ENCODE data around the gene MIP. TPM values are rescaled to one million over a fixed set of nuclear protein-coding genes. Genes with fewer than 3 reads are reported as not detected.
"Not testable (repeated sequence)": the region's sequence is repeated elsewhere in the genome, so short reads cannot be mapped to it uniquely, and the experiment has no call there.

The MIP gene
- total RNA-seq, 1 donor from 2014 or later: not detected

GRCh38 chr12:56411781-56412639 is 42.4 kb downstream of the MIP start:
- intact Hi-C loops (cut with DNase I): no loop called here
- TF ChIP-seq, protein P1, sequence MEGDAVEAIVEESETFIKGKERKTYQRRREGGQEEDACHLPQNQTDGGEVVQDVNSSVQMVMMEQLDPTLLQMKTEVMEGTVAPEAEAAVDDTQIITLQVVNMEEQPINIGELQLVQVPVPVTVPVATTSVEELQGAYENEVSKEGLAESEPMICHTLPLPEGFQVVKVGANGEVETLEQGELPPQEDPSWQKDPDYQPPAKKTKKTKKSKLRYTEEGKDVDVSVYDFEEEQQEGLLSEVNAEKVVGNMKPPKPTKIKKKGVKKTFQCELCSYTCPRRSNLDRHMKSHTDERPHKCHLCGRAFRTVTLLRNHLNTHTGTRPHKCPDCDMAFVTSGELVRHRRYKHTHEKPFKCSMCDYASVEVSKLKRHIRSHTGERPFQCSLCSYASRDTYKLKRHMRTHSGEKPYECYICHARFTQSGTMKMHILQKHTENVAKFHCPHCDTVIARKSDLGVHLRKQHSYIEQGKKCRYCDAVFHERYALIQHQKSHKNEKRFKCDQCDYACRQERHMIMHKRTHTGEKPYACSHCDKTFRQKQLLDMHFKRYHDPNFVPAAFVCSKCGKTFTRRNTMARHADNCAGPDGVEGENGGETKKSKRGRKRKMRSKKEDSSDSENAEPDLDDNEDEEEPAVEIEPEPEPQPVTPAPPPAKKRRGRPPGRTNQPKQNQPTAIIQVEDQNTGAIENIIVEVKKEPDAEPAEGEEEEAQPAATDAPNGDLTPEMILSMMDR (IDR thresholded peaks at IDR 0.05): no peak

DNA sequence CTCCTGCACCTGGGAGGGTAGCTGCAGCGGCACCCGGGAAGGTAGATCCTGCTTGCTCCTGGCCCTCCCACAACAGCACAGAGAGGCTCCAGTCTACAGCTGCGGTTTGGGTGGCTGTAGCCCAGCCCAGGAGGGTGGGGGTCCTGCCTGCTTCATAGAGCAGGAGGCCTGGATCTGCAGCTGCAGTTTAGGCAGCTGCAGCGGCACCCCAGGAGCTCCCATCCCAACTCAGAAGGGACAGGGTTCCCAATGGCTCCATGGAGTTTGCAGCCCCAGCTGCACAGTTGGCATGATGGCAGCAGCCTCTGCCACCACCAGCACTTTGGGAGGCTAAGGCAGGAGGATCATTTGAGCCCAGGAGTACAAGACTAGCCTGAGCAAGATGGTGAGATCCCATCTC is 43.7 kb downstream of the MIP start:
- intact Hi-C loops (cut with DNase I): no loop called here
- TF ChIP-seq, protein P1 (IDR thresholded peaks at IDR 0.05): no peak
- H3K27ac ChIP-seq: no peak overlapping the region

More at GRCh38 chr12:56411781-56412639, 42.4 kb downstream of the MIP start:
- Histone ChIP-seq H3K27me3 (no peaks in the 10 kb centered on the region), H3K4me1 (no peaks in the 10 kb centered on the region), H3K4me3 (no peak overlapping the region), H3K9me3 (no peaks in the 10 kb centered on the region), H3K36me3 (no peaks in the 10 kb centered on the region), H3K27ac (no peak overlapping the region)
- no peak for DNase-seq (ENCODE audit: low spot score in 2 of 2)

GRCh38 chr12:56408799-56409417 is 45.5 kb downstream of the MIP start:
- intact Hi-C loops (cut with DNase I): no loop called here
- H3K4me3 ChIP-seq: no peak overlapping the region
- TF ChIP-seq, protein P1 (IDR thresholded peaks at IDR 0.05): no peak

More for the DNA sequence above, 43.7 kb downstream of the MIP start:
- Histone ChIP-seq H3K36me3 (no peaks in the 10 kb centered on the region), H3K27me3 (no peaks in the 10 kb centered on the region), H3K9me3 (no peaks in the 10 kb centered on the region), H3K4me1 (no peaks in the 10 kb centered on the region), H3K4me3 (no peak overlapping the region)
- no peak for DNase-seq (ENCODE audit: low spot score in 2 of 2)

DNA sequence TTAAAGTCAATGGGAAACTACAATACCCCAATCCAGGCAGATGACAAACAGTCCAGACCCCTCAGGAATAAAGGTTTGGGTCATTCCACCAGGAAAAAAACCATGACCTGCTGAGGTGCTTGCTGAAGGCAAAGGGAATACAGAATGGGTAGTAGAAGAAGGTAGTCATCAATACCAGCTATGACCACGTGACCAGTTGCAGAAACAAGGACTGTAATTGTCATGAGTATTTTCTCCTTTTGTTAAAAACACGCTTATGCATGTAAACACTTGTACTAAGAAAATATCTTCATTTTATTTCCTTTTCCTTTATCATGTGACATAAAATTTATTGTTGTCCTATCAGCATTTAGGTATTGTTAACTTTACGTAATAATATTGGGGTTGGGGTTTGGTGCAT is 50.2 kb downstream of the MIP start:
- H3K27ac ChIP-seq; H3K9me3 ChIP-seq; DNase-seq (ENCODE audit: low spot score in 2 of 2); H3K27me3 ChIP-seq; H3K36me3 ChIP-seq; H3K4me1 ChIP-seq; intact Hi-C loops (cut with DNase I); H3K4me3 ChIP-seq: not testable (repeated sequence)

More at GRCh38 chr12:56408799-56409417, 45.5 kb downstream of the MIP start:
- DNase-seq (ENCODE audit: low spot score in 2 of 2): no peak
- no peaks in the 10 kb centered on the region for H3K4me1 ChIP-seq
- no peaks in the 10 kb centered on the region for H3K9me3 ChIP-seq
- H3K36me3 ChIP-seq: no peaks in the 10 kb centered on the region
- no peak overlapping the region for H3K27ac ChIP-seq
- H3K27me3 ChIP-seq: no peaks in the 10 kb centered on the region

DNA sequence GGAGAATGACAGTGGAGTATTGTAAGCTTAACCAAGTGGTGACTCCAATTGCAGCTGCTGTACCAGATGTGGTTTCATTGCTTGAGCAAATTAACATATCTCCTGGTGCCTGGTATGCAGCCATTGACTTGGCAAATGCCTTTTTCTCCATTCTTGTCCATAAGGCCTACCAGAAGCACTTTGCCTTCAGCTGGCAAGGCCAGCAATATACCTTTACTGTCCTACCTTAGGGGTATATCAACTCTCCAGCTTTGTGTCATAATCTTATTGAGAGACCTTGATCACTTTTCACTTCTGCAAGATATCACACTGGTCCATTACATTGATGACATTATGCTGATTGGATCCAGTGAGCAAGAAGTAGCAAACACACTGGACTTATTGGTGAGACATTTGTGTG is 52.8 kb downstream of the MIP start:
- H3K27me3 ChIP-seq; H3K4me3 ChIP-seq; DNase-seq (ENCODE audit: low spot score in 2 of 2); H3K36me3 ChIP-seq; H3K27ac ChIP-seq; H3K4me1 ChIP-seq; intact Hi-C loops (cut with DNase I): not testable (repeated sequence)
- H3K9me3 ChIP-seq: peaks cover 0 to 10% of the 10 kb centered on the region in 2 donors

DNA sequence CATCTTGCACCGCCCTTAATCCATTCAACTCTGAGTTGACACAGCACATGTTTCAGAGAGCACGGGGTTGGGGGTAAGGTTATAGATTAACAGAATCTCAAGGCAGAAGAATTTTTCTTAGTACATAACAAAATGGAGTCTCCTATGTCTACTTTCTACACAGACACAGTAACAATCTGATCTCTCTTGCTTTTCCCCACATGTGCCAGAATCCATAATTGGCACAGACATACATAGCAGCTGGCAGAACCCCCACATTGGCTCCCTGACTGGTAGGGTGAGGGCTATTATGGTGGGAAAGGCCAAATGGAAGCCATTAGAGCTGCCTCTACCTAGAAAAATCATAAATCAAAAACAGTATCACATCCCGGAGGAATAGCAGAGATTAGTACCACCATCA is 53.3 kb downstream of the MIP start:
- peaks cover 0 to 10% of the 10 kb centered on the region in 2 donors for H3K9me3 ChIP-seq
- H3K27me3 ChIP-seq; DNase-seq (ENCODE audit: low spot score in 2 of 2); intact Hi-C loops (cut with DNase I); H3K36me3 ChIP-seq; H3K4me3 ChIP-seq; H3K27ac ChIP-seq; H3K4me1 ChIP-seq: not testable (repeated sequence)

Other genes starting within 250 kb of the MIP start
- gene RNF41, start 232.7 kb downstream of the MIP start, total RNA-seq: 50.3 TPM
- gene NABP2, start 230.3 kb downstream of the MIP start, total RNA-seq: 2.8 TPM
- gene SLC39A5, start 224.6 kb downstream of the MIP start, total RNA-seq: not detected
- gene ANKRD52, start 196.3 kb downstream of the MIP start, total RNA-seq: 17.5 TPM
- 4.8 TPM for gene COQ10A, start 187.7 kb downstream of the MIP start, total RNA-seq
- gene CS, start 154.3 kb downstream of the MIP start, total RNA-seq: 55.2 TPM
- gene CNPY2, start 138.7 kb downstream of the MIP start, total RNA-seq: 34.6 TPM
- 45.3 TPM for gene PAN2, start 120.7 kb downstream of the MIP start, total RNA-seq
- not detected for gene IL23A, start 115.8 kb downstream of the MIP start, total RNA-seq
- 246 TPM for gene STAT2, start 94.5 kb downstream of the MIP start, total RNA-seq
- gene APOF, start 91.8 kb downstream of the MIP start, total RNA-seq: not detected
- 2.0 TPM for gene TIMELESS, start 5.2 kb downstream of the MIP start, total RNA-seq
- 0.43 TPM for gene SPRYD4, start 13.9 kb upstream of the MIP start, total RNA-seq
- not detected for gene GLS2, start 33.5 kb upstream of the MIP start, total RNA-seq
- 21.3 TPM for gene RBMS2, start 67.2 kb upstream of the MIP start, total RNA-seq
- gene BAZ2A, start 175.7 kb upstream of the MIP start, total RNA-seq: 118 TPM
- gene ATP5F1B, start 191.3 kb upstream of the MIP start, total RNA-seq: 197 TPM
- gene PTGES3, start 233.6 kb upstream of the MIP start, total RNA-seq: 62.2 TPM